RPMI8226 (cell line): ENCODE data around the gene BICDL1.
A peak's percentile ranks its signal among the peaks of the same experiment; 100 is the strongest.

Experiments used
- DNase-seq: peaks from one replicate; pipeline ENCODE4 v3.0.0-alpha.2; 2015

The BICDL1 gene

DNA sequence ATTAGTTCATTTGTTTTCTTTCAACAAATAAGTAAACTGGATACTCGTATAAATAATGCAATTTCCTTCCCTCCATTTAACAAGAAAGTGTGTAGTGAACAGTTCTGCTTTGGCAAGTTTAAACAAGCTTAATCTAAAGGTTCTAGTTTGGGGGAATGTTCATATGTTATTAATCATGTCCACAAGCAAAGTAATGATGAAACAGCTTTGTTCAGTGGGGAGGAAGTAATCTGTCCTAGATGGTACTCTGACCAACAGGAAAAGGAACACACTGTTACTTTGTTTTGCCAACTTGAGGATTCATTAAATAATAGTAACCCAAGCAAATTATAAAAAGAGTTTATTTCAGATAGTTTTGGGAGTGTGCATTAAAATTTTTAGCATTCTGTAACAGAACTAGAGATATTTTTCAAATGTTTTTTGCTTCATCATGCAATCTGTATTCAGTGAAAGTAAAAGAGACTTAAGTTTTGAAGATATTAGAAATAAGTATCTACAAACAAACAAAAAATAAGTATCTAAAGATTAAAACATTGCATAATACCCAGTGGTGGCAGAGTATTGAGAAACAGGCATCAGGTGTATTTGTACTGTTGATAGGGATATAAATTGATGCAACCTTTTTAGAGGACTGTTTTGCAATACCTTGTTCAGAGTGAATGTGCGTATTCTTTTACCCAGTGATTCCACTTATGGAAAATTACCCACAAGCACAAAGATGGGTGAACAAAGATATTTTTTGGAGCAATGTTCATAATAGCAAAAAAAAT, 66.4 kb downstream of the BICDL1 start:
- no peak for DNase-seq

DNA sequence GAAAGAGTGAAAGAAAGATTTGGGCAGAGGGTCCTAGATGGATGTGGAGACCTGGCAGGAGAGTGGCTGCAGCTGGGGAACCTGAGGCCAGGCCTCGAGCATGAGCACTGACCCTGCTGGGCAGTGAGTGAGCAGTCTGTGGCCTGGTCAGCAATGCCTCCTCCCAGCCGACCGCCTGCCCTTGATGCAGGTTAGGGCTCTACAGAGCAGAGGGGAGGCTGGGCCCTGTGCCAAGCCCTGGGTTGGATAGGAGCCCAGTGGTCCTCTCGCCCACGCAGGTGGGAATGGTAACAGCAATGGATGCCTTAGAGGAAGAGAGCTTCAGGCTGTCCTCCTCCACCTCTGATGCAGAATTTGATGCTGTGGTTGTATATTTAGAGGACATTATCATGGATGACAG, 67.7 kb downstream of the BICDL1 start:
- no peak for DNase-seq

DNA sequence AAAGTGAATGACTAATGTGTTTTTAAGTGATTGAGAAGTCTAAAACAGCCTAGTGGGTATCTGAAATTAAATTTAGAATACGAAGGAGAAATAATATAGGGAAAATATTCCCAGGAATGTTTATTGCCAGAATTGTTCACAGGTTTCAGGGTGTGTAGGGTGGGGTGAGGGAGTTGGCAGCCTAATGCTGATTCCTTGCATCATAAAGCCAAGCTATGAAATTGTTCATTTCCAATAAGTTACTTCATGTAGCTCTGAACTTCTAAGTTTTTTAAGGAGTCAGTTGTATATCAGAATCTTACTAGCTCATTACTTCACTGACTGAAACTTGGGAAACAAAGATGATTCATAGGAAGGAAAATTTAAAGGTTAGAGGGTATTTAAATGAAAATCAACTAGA, 71.2 kb downstream of the BICDL1 start:
- no peak for DNase-seq

DNA sequence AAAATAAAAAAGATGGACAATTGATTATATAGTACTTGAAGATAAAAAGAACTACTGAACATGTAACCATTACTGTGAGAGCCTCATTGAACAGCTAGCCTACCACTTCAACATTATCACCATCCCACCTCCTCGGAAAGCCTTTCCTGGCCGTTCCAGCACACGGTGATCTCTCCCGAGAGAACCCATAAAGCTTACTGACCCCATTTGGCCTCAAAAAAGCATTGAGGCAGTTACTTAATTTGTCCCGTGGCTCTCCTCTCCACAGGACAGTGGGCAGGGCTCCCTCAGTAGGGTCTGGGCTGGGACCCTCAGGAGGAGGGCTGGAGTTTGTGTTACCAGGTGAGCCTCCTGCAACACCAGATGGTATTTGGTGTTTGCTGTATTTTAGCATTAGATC, 71.7 kb downstream of the BICDL1 start:
- DNase-seq = no peak

DNA sequence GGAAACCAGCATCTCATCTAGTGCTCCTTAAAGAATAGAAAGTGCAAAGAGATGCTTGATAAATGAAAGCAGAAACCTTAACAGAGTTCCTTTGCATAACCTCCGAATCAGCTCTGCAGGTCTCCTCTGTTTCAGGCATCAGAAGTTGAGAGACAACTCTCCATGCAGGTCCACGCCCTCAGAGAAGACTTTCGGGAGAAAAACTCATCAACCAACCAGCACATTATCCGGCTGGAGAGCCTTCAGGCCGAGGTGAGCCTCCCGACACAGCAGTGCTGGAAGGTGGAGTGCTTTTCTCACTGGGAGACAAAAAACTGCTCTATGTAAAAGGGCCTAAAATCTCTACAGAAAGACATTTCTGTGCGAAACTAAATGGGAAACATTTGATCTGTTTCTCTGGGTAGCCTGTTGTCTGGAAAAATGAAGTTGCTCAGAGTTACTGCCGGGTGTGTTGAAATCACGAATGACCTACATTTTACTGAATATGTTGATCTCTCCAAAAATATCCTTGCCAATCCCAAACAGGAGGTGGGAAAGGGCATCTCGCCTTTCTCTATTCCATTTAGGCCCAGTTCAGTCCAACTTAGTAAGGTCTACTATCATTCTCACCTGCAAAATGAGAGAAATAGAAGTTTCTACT, 72.7 kb downstream of the BICDL1 start:
- DNase-seq = no peak

DNA sequence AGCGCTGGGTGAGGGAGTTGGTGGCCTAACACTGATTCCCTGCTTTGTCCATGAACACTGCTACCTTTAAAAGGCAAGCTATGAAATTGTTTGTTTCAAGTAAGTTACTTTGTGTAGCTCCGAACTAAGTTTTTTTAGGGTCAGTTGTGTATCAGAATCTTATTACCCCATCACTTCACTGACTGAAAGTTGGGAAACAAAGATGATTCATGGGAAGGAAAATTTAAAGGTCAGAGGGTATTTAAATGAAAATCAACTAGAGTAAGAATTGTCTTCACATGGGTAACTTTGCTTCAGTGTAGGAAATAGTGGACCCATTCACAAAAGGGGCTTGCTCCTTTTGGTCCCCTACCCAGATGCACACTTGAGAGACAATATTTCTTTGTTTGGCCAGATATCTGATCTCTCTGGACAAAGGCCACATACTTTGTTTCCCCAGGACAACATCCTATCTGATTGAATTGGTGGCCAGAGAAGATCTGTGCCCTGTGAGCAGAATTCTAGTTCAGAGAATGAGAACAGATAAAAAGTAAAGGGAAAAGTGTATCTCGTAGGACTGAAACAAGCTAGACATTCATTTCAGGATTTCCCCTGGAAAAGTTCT, 74.0 kb downstream of the BICDL1 start:
- no peak for DNase-seq

DNA sequence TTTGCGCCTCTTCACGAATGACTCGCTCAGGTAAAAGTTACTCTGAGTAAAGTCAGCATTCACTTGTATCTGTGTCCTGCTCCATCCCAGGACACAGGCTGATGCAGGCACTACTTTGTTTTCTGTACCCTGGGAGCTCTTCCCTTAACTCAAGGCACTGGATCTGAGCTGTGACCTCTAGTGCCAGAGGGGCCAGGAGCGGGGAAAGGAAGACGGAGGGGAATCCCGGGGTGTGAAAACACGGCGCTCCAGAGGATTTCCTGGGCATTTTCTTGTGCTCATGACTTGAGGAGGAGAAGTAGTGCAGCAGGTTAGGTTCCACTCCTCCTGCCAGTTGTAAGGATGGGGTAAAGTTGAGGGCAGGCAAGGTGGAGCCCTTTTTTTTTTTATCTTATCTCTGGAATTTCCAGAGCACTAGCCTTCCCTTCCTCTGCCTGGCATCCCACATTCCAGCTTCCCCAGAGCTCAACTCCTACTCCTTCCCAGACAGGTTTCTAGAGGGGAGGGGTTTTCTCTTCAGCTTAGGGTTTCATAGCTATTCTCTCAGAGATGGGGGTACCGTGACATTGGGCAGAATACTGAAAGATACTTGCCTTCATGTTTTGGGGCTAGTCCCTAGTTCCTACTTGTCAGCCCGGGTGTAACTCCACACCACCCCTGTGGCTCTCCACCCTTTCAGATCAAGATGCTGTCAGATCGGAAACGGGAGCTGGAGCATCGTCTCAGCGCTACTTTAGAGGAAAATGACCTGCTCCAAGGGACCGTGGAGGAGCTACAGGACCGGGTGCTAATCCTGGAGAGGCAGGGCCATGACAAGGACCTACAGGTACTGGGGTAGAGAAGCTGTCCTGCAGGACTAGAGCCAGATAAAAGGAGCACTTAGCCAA, 75.3 kb downstream of the BICDL1 start:
- DNase-seq = no peak

DNA sequence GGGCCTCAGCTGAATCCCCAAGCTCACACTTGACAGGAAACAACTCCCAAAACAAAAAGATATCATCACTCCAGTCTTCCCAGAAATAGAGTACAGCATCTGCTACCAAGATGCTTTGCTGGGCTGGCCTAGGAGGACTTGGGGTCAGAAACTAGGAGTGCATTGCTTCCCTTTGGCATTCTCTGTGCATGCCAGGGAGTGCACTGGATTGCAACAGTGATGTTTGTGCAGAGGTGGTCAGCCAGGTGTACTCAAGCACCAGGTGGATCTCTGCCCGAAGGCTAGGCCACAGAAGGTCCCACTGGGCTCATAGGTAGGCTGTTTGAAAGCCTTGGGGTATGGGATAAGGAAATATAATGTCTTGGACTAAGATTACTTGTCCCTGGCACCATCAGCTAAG, 76.4 kb downstream of the BICDL1 start:
- DNase-seq = no peak

DNA sequence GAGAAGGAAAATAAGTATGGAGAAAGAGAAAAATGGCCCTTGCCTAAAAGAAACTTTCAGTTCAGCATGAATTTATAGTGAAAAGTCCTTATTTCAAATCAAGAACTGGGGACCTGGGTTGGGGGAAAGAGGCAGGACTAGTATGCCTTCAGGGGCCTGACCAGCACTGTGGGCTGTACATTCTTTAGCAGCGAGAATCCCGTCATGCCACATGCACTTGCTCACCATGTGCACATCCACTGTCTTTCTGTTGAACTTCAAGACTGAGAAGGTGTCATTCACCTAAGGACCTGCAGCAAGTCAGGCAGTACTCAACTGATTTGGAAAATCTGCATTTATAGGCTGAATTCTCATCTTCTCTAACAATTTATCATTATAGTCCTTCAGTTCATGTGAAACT, 77.3 kb downstream of the BICDL1 start:
- no peak for DNase-seq

DNA sequence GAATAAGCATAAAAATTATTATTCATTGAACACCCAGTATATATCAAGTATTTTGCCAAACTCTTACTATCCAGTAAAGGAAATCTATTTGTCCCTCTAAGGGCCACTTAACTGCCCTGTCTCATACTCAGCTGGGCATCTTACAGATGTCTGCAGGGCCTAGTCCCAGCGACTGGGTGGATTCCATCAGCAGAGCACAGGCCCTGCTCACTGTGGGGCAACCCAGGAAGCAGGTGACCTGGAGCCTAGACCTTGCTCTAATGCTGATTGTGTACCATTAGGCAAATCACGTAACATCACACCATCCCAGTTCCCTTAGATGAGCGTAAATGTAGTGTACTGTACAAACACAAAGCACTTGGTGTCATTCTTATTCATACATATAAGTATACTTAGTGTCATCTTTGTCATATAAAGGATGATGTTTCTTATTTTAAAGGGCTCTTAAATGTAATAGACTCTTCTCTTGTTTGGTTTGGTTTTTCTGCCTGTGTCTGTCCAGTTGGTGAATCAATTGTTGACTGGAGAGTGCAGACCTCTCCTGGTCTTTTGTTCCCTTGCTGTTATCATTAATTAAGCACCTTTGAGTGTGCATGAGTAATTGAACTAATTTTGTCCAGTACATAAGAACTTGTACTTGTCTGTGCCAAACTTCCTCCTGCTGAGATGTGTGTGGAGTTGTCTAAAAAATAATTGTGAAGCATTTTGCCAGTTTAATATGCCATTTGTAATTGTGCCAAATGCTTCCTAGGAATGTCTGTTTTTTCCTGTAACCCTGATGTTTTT, 78.2 kb downstream of the BICDL1 start:
- no peak for DNase-seq

DNA sequence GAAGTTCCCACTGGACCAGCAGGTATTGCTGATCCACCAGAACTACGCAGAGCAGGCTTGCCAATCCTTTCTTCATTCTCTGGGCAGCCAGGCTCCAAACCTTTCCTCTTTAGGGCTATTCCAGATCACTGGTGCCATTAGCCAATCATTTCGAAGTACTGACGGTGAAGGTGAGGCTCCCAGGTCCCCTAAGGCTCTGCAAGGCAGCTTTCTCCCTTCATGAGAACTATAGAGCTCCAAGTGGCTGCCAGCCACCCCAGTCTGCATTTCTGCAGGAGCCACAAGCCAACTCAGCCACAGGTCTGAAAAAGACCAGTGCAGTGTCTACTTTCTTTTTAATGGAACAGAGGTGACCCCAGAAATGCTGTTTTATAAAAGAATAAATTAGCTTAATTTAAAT, 78.9 kb downstream of the BICDL1 start:
- no peak for DNase-seq

DNA sequence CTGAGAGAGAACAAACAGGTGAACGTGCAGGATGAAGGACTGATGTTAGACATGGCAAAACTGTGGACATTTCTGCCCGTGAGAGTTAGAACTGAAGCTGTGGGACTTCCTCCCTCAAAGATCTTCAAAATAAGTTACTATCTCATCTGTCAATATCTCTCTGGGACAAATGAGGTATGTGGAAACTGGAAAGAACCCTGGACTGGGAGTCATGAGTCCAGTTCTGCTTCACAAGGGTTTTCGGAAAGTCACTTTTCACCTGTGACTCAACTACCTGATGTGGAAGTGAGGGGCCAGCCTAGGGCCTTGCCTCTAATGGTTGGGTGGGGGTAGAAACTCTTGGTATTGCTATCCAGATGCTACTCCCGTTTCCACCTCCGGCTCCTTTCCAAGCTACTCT, 80.2 kb downstream of the BICDL1 start:
- no peak for DNase-seq

DNA sequence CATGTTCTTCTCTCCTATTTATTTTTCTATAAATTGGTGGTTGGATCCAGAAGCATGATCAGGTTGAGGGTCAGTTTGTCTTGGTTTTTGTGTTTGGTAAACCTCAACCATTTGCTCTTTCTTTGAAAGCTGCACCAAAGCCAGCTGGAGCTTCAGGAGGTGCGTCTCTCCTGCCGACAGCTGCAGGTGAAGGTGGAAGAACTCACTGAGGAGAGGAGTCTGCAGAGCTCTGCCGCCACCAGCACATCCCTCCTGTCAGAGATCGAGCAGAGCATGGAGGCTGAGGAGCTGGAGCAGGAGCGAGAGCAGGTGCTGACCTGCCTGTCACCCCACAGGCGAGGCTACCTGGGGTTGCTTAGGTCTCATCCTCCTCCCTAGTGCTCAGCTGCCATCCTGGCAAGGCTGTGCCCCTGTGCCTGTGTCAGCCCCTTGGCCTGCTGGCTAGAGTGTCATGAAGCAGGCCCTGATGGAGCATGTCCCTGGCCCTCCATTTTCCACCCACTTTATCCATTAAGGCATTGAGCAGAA, 82.5 kb downstream of the BICDL1 start:
- DNase-seq = no peak

DNA sequence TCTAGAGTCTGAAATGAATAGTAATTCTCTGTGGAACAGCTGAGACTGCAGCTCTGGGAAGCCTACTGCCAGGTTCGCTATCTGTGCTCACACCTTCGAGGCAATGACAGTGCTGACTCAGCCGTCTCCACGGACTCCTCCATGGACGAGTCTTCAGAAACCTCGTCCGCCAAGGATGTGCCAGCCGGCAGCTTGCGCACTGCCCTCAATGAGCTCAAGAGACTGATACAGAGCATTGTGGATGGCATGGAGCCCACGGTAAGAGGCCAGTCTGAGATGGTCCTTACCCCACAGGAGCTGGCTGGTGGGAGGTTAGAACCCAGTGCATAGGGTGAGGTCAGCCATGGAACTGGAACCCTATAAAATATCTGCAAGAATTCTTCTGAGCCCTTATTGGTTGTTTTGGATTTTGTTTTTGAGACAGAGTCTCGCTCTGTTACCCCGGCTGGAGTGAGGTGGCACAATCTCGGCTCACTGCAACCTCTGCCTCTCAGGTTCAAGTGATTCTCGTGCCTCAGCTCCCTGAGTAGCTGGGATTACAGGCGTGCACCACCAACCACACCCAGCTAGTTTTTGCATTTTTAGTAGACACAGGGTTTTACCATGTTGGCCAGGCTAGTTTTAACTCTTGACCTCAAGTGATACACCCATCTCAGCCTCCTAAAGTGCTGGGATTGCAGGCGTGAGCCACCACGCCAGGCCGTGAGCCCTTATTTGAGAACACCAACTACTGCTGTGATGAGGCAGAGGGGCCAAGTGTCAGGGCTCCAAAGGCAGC, 83.6 kb downstream of the BICDL1 start:
- DNase-seq = peak; percentile 20

DNA sequence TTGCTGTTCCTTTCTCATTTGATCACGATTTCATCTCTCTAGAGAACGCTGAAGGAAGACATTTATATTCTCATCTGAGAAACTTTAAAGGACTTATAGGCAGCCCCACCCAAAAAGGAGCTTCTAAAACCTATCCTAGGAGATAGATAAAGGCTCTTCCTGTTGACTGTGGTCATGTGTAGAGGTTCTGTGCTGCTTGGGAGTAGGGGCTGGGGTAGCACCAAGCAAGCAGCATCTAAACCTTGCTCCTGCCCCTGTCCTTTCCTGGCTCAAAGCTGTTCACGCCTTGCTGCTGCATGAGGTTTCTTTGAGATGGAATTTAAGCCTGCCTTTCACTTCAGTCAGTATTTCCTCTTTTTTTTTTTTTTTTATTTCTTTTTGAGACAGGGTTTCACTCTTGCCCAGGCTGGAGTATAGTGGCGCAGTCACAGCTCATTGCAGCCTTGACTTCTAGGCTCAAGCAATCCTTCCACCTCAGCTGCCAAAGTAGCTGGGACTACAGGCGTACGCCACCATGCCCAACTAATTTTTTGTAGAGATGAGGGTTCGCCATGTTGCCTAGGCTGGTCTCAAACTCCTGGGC, 86.1 kb downstream of the BICDL1 start:
- DNase-seq = peak; percentile 10

DNA sequence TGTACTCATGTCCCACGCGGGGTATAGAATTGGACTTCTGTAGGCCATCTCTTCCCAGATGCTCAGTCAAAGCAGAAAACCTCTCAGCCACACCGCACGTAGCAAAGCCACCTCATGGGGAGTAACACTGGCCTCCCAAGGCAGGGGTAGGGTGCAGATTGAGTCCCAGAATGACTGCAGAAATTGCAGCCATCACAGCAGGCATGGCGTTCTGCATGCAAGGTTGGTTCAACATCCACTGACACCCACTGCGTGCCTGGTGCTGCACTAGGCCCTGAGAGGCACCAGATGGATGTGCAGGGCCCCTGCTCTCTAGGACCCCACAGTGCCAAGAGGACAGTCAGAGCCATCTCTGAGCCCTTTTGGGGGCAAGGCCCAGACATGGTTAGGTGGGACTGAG, 87.6 kb downstream of the BICDL1 start:
- DNase-seq = no peak

DNA sequence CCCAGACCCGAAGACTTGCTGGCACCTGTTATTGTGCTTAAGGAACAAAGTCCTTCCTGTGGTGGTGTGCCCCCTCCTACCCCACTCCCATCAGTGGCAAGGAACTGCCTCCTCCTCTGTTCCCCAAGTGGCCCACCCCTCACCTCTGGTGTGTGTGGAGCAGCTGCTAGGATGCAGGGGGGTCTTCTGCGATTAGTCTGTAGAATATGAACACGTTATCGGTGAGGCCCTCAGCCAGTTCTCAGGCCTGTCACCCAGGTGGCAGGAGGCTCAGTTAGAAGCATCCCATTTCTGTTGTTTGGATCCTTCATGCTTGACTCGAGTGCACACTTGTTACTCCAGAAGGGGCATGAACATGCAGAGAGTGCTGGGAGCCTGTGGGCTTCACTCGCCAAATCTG, 88.2 kb downstream of the BICDL1 start:
- DNase-seq = no peak

DNA sequence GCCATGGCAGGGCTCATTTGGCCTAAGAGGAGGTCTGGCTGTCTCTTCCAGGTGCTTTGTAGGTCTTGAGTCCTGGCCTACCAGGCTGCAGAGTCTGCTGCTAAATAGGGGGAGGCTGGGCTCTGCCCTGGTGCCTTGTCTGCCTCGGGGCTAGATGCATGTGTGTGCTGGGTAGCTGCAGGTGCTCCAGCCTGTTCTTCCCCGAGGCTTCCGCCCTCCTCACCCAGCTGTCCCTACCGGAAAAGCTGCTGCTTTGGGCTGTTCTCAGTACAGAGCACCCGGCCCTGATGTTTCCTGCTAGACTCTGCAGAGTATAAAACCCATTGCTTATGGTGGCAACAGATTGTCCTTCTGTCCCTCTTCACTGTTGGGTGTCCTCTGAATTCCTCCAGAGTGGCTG, 89.8 kb downstream of the BICDL1 start:
- DNase-seq = peak; percentile 65

DNA sequence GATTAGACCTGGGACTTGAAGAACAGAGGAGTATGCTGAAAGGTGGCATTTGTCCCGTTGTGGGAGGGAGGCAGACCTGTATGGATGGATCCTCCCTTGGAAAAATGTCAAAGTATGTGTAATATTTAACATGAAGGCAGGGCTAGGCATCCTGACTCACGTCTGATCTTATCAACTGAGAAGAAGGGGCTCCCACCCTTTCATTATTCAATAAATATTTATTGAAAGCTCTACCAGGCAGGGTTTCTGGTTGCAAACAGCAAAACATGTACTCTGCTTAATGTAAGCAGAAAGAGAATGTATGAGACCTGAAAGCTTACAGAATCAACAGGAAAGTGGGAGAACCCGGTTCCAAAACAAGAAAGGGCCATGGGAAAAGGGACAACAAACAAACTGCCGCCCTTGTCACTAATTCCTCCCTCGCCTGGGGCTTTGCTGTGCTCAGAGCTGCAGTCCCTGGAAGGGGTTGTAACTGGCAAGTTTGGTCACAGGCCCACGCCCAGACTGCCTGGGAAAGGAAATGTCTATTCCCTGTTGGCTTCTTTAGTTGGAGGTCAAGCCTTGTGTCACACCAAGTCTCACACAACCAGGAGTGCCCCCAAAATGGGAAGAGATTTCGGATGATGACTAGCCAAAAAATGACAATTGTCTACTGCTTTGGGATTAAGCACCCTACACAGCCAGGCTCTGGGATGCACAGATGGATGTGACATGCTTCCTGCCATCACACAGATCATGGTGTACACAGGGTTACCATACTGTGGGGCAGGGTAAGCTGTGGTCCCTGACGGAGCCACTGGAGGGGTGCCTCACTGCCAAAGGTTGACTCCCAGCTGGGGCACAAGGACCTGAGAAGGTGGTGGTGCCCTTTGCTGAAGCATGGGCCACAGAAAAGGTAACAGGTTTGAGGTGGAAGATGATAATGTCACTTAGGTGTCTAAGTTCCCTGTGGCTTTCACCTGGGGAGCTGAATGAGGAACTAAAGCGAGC, 90.7 kb downstream of the BICDL1 start:
- DNase-seq = no peak

DNA sequence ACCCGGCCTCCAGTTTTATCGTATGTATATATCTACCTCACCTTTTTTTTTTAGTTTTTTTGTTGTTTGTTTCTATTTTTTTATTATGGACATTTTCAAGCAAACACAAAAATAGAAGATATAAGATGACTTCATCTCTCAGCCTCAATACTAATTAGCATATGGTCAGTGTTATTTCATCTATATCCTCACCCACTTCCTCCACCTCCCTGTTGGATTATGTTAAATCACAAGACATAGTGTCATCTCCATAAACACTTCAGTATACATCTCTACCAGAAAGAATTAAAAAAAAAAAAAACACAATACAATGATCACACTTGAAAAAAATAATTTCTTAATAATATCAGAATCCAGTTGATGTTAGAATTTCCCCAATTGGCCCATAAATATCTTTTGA, 92.6 kb downstream of the BICDL1 start:
- no peak for DNase-seq
